ENCODE data around the gene CHCHD6.

Gene CHCHD6

DNA sequence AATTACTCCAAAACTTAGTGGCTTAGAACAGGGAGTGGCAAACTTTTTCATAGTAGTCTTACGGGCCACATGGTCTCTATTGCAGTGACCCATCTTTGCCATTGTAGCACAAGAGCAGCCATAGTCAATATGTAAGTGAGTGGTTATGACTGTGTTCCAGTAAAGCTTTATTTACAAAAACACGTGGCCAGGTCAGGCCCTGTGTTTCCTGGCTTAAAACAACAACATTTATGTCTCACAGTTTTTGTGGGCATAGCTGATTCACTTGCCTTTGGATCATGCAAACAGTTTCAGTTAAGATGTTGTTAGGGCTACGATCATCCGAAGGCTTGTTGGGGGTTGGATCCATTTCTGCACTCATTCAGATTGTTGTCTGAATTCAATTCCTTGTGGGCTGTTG, 103.8 kb downstream of the CHCHD6 start:
- no peak for DNase-seq (ENCODE audit: extremely low spot score)
- TF ChIP-seq SP1 (IDR thresholded peaks at IDR 0.05) (no peak), HDGF (IDR thresholded peaks at IDR 0.05; ENCODE audit: borderline replicate concordance) (no peak), LEF1 (IDR thresholded peaks at IDR 0.05; ENCODE audit: borderline replicate concordance) (no peak), FOXA1 (IDR thresholded peaks at IDR 0.05) (no peak), FOXK2 (IDR thresholded peaks at IDR 0.05) (no peak), TARDBP (IDR thresholded peaks at IDR 0.05) (no peak), BHLHE40 (IDR thresholded peaks at IDR 0.05; ENCODE audit: borderline replicate concordance) (no peak), NFRKB (IDR thresholded peaks at IDR 0.05) (no peak)
- TF ChIP-seq, protein P1, sequence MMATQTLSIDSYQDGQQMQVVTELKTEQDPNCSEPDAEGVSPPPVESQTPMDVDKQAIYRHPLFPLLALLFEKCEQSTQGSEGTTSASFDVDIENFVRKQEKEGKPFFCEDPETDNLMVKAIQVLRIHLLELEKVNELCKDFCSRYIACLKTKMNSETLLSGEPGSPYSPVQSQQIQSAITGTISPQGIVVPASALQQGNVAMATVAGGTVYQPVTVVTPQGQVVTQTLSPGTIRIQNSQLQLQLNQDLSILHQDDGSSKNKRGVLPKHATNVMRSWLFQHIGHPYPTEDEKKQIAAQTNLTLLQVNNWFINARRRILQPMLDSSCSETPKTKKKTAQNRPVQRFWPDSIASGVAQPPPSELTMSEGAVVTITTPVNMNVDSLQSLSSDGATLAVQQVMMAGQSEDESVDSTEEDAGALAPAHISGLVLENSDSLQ (IDR thresholded peaks at IDR 0.05) = no peak
- POLR2A ChIA-PET = no interaction called here
- CTCF ChIA-PET = no interaction called here

DNA sequence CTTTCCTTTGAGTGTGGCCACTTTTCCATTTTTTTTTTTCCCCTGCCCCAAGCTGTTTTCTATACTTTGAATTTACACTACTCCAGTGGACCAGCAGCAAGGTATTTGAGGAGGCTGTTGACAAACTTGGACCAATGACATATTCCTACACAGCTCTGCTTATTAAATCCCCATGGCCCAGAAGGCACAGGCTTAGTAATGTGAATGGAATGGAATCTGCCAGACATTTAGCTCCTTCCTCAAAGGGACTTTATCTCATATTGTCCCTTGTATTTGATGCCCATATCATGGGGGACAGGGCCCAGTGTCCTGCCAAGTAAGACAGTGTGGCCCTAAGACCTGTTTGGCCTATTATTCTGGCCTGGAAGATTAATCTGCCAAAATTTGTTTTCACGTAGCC, 107.5 kb downstream of the CHCHD6 start:
- TF ChIP-seq SUZ12 (IDR thresholded peaks at IDR 0.05) = no peak
- no peak for TF ChIP-seq NFRKB (IDR thresholded peaks at IDR 0.05)
- TF ChIP-seq FOXM1 (IDR thresholded peaks at IDR 0.05; ENCODE audit: borderline replicate concordance) = no peak
- TF ChIP-seq, protein P1 (IDR thresholded peaks at IDR 0.05) = no peak
- TF ChIP-seq ARNT (IDR thresholded peaks at IDR 0.05) = no peak
- no peak for TF ChIP-seq ELF4 (IDR thresholded peaks at IDR 0.05)
- TF ChIP-seq TARDBP (IDR thresholded peaks at IDR 0.05) = no peak
- TF ChIP-seq ZNF384 (IDR thresholded peaks at IDR 0.05) = no peak
- no peak for TF ChIP-seq CTBP1 (IDR thresholded peaks at IDR 0.05; ENCODE audit: borderline replicate concordance)
- TF ChIP-seq LEF1 (IDR thresholded peaks at IDR 0.05; ENCODE audit: borderline replicate concordance) = no peak
- no peak for TF ChIP-seq HDGF (IDR thresholded peaks at IDR 0.05; ENCODE audit: borderline replicate concordance)
- TF ChIP-seq FOXK2 (IDR thresholded peaks at IDR 0.05) = no peak
- TF ChIP-seq SP1 (IDR thresholded peaks at IDR 0.05) = no peak
- no peak for TF ChIP-seq FOXA1 (IDR thresholded peaks at IDR 0.05)
- no peak for TF ChIP-seq L3MBTL2 (conservative IDR thresholded peaks at IDR 0.05)
- TF ChIP-seq BHLHE40 (IDR thresholded peaks at IDR 0.05; ENCODE audit: borderline replicate concordance) = no peak
- ChIA-PET POLR2A (no interaction called here), CTCF (no interaction called here)
- no peak for DNase-seq (ENCODE audit: extremely low spot score)

DNA sequence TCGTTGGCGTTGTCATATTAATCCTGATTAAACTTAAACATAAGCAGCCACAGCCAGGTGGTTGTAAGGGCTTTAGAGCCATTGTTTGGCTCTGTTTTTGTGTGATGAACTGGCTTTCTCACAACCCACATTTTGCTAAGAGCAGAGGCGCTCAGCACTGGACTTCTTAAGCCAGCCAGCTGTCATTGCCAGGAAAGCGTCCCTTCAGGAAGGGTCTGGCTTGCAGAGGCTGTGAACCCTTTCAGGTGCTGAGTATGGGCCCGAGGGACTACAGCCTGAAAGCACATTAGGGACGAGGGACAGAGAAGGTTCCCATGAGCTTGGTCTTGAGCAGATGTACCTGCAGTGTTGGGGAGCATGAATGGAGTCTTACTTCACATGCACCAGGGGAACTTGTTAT, 112.3 kb downstream of the CHCHD6 start:
- CTCF ChIA-PET = no interaction called here
- TF ChIP-seq BHLHE40 (IDR thresholded peaks at IDR 0.05; ENCODE audit: borderline replicate concordance) (no peak), L3MBTL2 (conservative IDR thresholded peaks at IDR 0.05) (no peak), NFRKB (IDR thresholded peaks at IDR 0.05) (no peak), FOXA1 (IDR thresholded peaks at IDR 0.05) (no peak), HDGF (IDR thresholded peaks at IDR 0.05; ENCODE audit: borderline replicate concordance) (no peak), CTBP1 (IDR thresholded peaks at IDR 0.05; ENCODE audit: borderline replicate concordance) (no peak), ELF4 (IDR thresholded peaks at IDR 0.05) (no peak), ZNF384 (IDR thresholded peaks at IDR 0.05) (no peak), SUZ12 (IDR thresholded peaks at IDR 0.05) (no peak), FOXM1 (IDR thresholded peaks at IDR 0.05; ENCODE audit: borderline replicate concordance) (no peak), TARDBP (IDR thresholded peaks at IDR 0.05) (no peak), LEF1 (IDR thresholded peaks at IDR 0.05; ENCODE audit: borderline replicate concordance) (no peak), ARNT (IDR thresholded peaks at IDR 0.05) (no peak)
- TF ChIP-seq, protein P1 (IDR thresholded peaks at IDR 0.05) = no peak

DNA sequence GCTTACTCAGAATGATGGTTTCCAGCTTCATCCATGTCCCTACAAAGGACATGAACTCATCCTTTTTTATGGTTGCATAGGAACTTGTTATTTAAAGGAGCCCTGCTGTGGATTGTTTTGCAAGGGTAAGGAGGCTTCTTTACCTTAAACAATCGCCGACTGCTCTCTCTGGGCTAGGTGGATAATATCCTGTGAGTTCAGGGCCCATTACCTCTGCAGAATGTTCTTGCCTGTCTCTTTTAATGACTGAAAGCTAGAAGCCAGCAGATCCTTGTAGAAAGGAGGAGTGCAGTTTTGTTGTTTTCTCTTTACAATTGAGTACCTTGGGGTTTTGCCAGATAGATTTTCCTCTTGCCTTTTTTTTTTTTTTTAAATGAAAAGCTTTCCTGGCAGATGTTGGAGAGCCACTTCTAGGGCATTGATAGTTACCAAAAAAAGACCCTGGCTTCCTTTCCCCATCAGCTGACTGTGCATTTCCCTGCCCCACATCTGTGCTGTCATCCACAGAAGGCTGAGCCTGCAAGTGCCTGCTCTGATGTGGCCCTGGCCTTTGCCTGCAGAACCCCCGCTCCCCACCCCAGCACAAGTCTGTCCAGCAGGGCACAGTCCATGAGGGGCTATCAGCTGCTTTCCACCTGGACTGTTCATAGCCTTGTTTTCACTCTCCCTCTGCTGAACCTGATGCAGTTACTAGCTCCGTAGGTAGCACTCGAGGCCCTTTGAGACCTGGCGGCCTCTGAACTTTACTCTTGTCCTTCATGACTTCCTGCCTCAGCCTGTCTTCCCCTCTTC, 113.1 kb downstream of the CHCHD6 start:
- ChIA-PET CTCF (no interaction called here), POLR2A (no interaction called here)
- TF ChIP-seq ARNT (IDR thresholded peaks at IDR 0.05) (no peak), TARDBP (IDR thresholded peaks at IDR 0.05) (no peak), ELF4 (IDR thresholded peaks at IDR 0.05) (no peak), FOXK2 (IDR thresholded peaks at IDR 0.05) (no peak)
- DNase-seq (ENCODE audit: extremely low spot score) = no peak

More for the DNA sequence above, 112.3 kb downstream of the CHCHD6 start:
- no peak for DNase-seq (ENCODE audit: extremely low spot score)
- POLR2A ChIA-PET = no interaction called here

DNA sequence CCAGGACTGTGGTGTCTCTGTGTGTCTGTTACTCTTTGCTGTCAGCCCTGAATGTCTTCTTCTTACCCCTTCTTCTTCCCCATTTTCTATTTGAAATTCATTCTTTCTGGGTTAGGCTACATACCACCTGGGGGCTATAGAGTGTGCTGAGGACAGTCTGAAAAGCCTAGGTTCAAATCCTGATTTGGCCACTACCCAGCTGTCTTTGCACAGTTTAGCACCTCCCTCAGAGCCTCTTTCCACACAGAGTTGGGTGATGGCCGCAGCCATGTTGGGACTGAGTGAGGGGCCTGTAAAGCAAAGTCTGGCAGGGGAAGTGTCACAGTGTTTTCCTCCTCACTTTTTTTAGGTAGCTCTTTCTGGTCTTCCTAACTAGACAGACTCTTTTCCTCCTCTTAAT, 113.7 kb downstream of the CHCHD6 start:
- ChIA-PET POLR2A (no interaction called here), CTCF (no interaction called here)
- no peak for TF ChIP-seq NFRKB (IDR thresholded peaks at IDR 0.05)
- no peak for TF ChIP-seq ELF4 (IDR thresholded peaks at IDR 0.05)
- no peak for TF ChIP-seq BHLHE40 (IDR thresholded peaks at IDR 0.05; ENCODE audit: borderline replicate concordance)
- TF ChIP-seq CTBP1 (IDR thresholded peaks at IDR 0.05; ENCODE audit: borderline replicate concordance) = no peak
- TF ChIP-seq, protein P1 (IDR thresholded peaks at IDR 0.05) = no peak
- TF ChIP-seq ZNF384 (IDR thresholded peaks at IDR 0.05) = no peak
- no peak for TF ChIP-seq TARDBP (IDR thresholded peaks at IDR 0.05)
- TF ChIP-seq ARNT (IDR thresholded peaks at IDR 0.05) = no peak
- no peak for TF ChIP-seq FOXM1 (IDR thresholded peaks at IDR 0.05; ENCODE audit: borderline replicate concordance)
- TF ChIP-seq LEF1 (IDR thresholded peaks at IDR 0.05; ENCODE audit: borderline replicate concordance) = no peak
- TF ChIP-seq SUZ12 (IDR thresholded peaks at IDR 0.05) = no peak
- TF ChIP-seq SP1 (IDR thresholded peaks at IDR 0.05) = no peak
- TF ChIP-seq HDGF (IDR thresholded peaks at IDR 0.05; ENCODE audit: borderline replicate concordance) = no peak
- no peak for TF ChIP-seq FOXK2 (IDR thresholded peaks at IDR 0.05)
- TF ChIP-seq FOXA1 (IDR thresholded peaks at IDR 0.05) = no peak
- no peak for TF ChIP-seq L3MBTL2 (conservative IDR thresholded peaks at IDR 0.05)
- no peak for DNase-seq (ENCODE audit: extremely low spot score)

Data from HEK293T (cell line).